ENCODE measurements around the gene RALGPS1.

RALGPS1 gene

GRCh38 chr9:126880947-126881332 is 33.6 kb upstream of the RALGPS1 start:
- no peak overlapping the region for H3K9ac ChIP-seq (ENCODE audit: low read depth in 1 of 2, low read length in 2 of 2)
- H3K9me3 ChIP-seq (ENCODE audit: control insufficient read depth in 2 of 2, low read length in 2 of 2): no peaks in the 10 kb centered on the region
- H3K36me3 ChIP-seq (ENCODE audit: control insufficient read depth in 2 of 2, insufficient read depth in 2 of 2, low read length in 2 of 2): peaks cover 25 to 42% of the 10 kb centered on the region in 2 donors
- H3K27me3 ChIP-seq (ENCODE audit: control insufficient read depth in 2 of 2, insufficient read depth in 2 of 2, low read length in 2 of 2): no peaks in the 10 kb centered on the region
- H3K4me1 ChIP-seq (ENCODE audit: control insufficient read depth in 2 of 2, insufficient read depth in 2 of 2, low read length in 2 of 2): no peaks in the 10 kb centered on the region
- H3K4me3 ChIP-seq (ENCODE audit: low read length in 2 of 2): no peak overlapping the region
- H3K27ac ChIP-seq (ENCODE audit: low read depth in 2 of 2, low read length in 2 of 2): no peak overlapping the region

- Histone ChIP-seq H3K36me3 (ENCODE audit: control insufficient read depth in 2 of 2, insufficient read depth in 2 of 2, low read length in 2 of 2) (peaks cover 25 to 42% of the 10 kb centered on the region in 2 donors), H3K4me3 (ENCODE audit: low read length in 2 of 2) (no peak overlapping the region), H3K27ac (ENCODE audit: low read depth in 2 of 2, low read length in 2 of 2) (no peak overlapping the region)
Measured at GRCh38 chr9:126882746-126883145, 31.8 kb upstream of the RALGPS1 start.

GRCh38 chr9:126883636-126884035 is 30.9 kb upstream of the RALGPS1 start:
- H3K27me3 ChIP-seq (ENCODE audit: control insufficient read depth in 2 of 2, insufficient read depth in 2 of 2, low read length in 2 of 2): no peaks in the 10 kb centered on the region
- H3K4me1 ChIP-seq (ENCODE audit: control insufficient read depth in 2 of 2, insufficient read depth in 2 of 2, low read length in 2 of 2): no peaks in the 10 kb centered on the region
- H3K27ac ChIP-seq (ENCODE audit: low read depth in 2 of 2, low read length in 2 of 2): no peak overlapping the region
- H3K36me3 ChIP-seq (ENCODE audit: control insufficient read depth in 2 of 2, insufficient read depth in 2 of 2, low read length in 2 of 2): peaks cover 25 to 42% of the 10 kb centered on the region in 2 donors
- H3K9ac ChIP-seq (ENCODE audit: low read depth in 1 of 2, low read length in 2 of 2): no peak overlapping the region
- H3K4me3 ChIP-seq (ENCODE audit: low read length in 2 of 2): no peak overlapping the region
- H3K9me3 ChIP-seq (ENCODE audit: control insufficient read depth in 2 of 2, low read length in 2 of 2): no peaks in the 10 kb centered on the region

More at GRCh38 chr9:126882746-126883145, 31.8 kb upstream of the RALGPS1 start:
- no peaks in the 10 kb centered on the region for H3K9me3 ChIP-seq (ENCODE audit: control insufficient read depth in 2 of 2, low read length in 2 of 2)
- H3K4me1 ChIP-seq (ENCODE audit: control insufficient read depth in 2 of 2, insufficient read depth in 2 of 2, low read length in 2 of 2): no peaks in the 10 kb centered on the region
- no peak overlapping the region for H3K9ac ChIP-seq (ENCODE audit: low read depth in 1 of 2, low read length in 2 of 2)
- no peaks in the 10 kb centered on the region for H3K27me3 ChIP-seq (ENCODE audit: control insufficient read depth in 2 of 2, insufficient read depth in 2 of 2, low read length in 2 of 2)

- no peaks in the 10 kb centered on the region for H3K27me3 ChIP-seq (ENCODE audit: control insufficient read depth in 2 of 2, insufficient read depth in 2 of 2, low read length in 2 of 2)
- peaks cover 16 to 31% of the 10 kb centered on the region in 2 donors for H3K36me3 ChIP-seq (ENCODE audit: control insufficient read depth in 2 of 2, insufficient read depth in 2 of 2, low read length in 2 of 2)
- H3K4me1 ChIP-seq (ENCODE audit: control insufficient read depth in 2 of 2, insufficient read depth in 2 of 2, low read length in 2 of 2): no peaks in the 10 kb centered on the region
- H3K4me3 ChIP-seq (ENCODE audit: low read length in 2 of 2): no peak overlapping the region
- H3K9me3 ChIP-seq (ENCODE audit: control insufficient read depth in 2 of 2, low read length in 2 of 2): no peaks in the 10 kb centered on the region
- no peak overlapping the region for H3K27ac ChIP-seq (ENCODE audit: low read depth in 2 of 2, low read length in 2 of 2)
- no peak overlapping the region for H3K9ac ChIP-seq (ENCODE audit: low read depth in 1 of 2, low read length in 2 of 2)
Measured at GRCh38 chr9:126885131-126885641, 29.4 kb upstream of the RALGPS1 start.

- Histone ChIP-seq H3K27ac (ENCODE audit: low read depth in 2 of 2, low read length in 2 of 2) (no peak overlapping the region), H3K36me3 (ENCODE audit: control insufficient read depth in 2 of 2, insufficient read depth in 2 of 2, low read length in 2 of 2) (peaks cover 6 to 22% of the 10 kb centered on the region in 2 donors), H3K9ac (ENCODE audit: low read depth in 1 of 2, low read length in 2 of 2) (no peak overlapping the region), H3K27me3 (ENCODE audit: control insufficient read depth in 2 of 2, insufficient read depth in 2 of 2, low read length in 2 of 2) (no peaks in the 10 kb centered on the region), H3K9me3 (ENCODE audit: control insufficient read depth in 2 of 2, low read length in 2 of 2) (no peaks in the 10 kb centered on the region), H3K4me3 (ENCODE audit: low read length in 2 of 2) (no peak overlapping the region), H3K4me1 (ENCODE audit: control insufficient read depth in 2 of 2, insufficient read depth in 2 of 2, low read length in 2 of 2) (no peaks in the 10 kb centered on the region)
Measured at GRCh38 chr9:126886034-126886822, 28.4 kb upstream of the RALGPS1 start.

GRCh38 chr9:126886897-126887296 is 27.7 kb upstream of the RALGPS1 start:
- peaks cover 6 to 16% of the 10 kb centered on the region in 2 donors for H3K36me3 ChIP-seq (ENCODE audit: control insufficient read depth in 2 of 2, insufficient read depth in 2 of 2, low read length in 2 of 2)
- H3K4me1 ChIP-seq (ENCODE audit: control insufficient read depth in 2 of 2, insufficient read depth in 2 of 2, low read length in 2 of 2): no peaks in the 10 kb centered on the region
- H3K27me3 ChIP-seq (ENCODE audit: control insufficient read depth in 2 of 2, insufficient read depth in 2 of 2, low read length in 2 of 2): no peaks in the 10 kb centered on the region
- H3K9ac ChIP-seq (ENCODE audit: low read depth in 1 of 2, low read length in 2 of 2): no peak overlapping the region
- H3K4me3 ChIP-seq (ENCODE audit: low read length in 2 of 2): no peak overlapping the region
- H3K9me3 ChIP-seq (ENCODE audit: control insufficient read depth in 2 of 2, low read length in 2 of 2): no peaks in the 10 kb centered on the region
- H3K27ac ChIP-seq (ENCODE audit: low read depth in 2 of 2, low read length in 2 of 2): no peak overlapping the region

GRCh38 chr9:126891676-126892075 is 22.9 kb upstream of the RALGPS1 start:
- Histone ChIP-seq H3K36me3 (ENCODE audit: control insufficient read depth in 2 of 2, insufficient read depth in 2 of 2, low read length in 2 of 2) (no peaks in the 10 kb centered on the region), H3K27ac (ENCODE audit: low read depth in 2 of 2, low read length in 2 of 2) (no peak overlapping the region), H3K4me1 (ENCODE audit: control insufficient read depth in 2 of 2, insufficient read depth in 2 of 2, low read length in 2 of 2) (no peaks in the 10 kb centered on the region), H3K9ac (ENCODE audit: low read depth in 1 of 2, low read length in 2 of 2) (no peak overlapping the region), H3K27me3 (ENCODE audit: control insufficient read depth in 2 of 2, insufficient read depth in 2 of 2, low read length in 2 of 2) (no peaks in the 10 kb centered on the region), H3K9me3 (ENCODE audit: control insufficient read depth in 2 of 2, low read length in 2 of 2) (no peaks in the 10 kb centered on the region), H3K4me3 (ENCODE audit: low read length in 2 of 2) (no peak overlapping the region)

GRCh38 chr9:126893079-126893478 is 21.5 kb upstream of the RALGPS1 start:
- H3K36me3 ChIP-seq (ENCODE audit: control insufficient read depth in 2 of 2, insufficient read depth in 2 of 2, low read length in 2 of 2): no peaks in the 10 kb centered on the region
- H3K27me3 ChIP-seq (ENCODE audit: control insufficient read depth in 2 of 2, insufficient read depth in 2 of 2, low read length in 2 of 2): no peaks in the 10 kb centered on the region
- H3K9me3 ChIP-seq (ENCODE audit: control insufficient read depth in 2 of 2, low read length in 2 of 2): no peaks in the 10 kb centered on the region
- no peaks in the 10 kb centered on the region for H3K4me1 ChIP-seq (ENCODE audit: control insufficient read depth in 2 of 2, insufficient read depth in 2 of 2, low read length in 2 of 2)
- H3K9ac ChIP-seq (ENCODE audit: low read depth in 1 of 2, low read length in 2 of 2): no peak overlapping the region
- H3K4me3 ChIP-seq (ENCODE audit: low read length in 2 of 2): no peak overlapping the region
- H3K27ac ChIP-seq (ENCODE audit: low read depth in 2 of 2, low read length in 2 of 2): no peak overlapping the region

GRCh38 chr9:126894052-126894603 is 20.5 kb upstream of the RALGPS1 start:
- no peak overlapping the region for H3K4me3 ChIP-seq (ENCODE audit: low read length in 2 of 2)
- H3K27ac ChIP-seq (ENCODE audit: low read depth in 2 of 2, low read length in 2 of 2): no peak overlapping the region
- H3K9me3 ChIP-seq (ENCODE audit: control insufficient read depth in 2 of 2, low read length in 2 of 2): no peaks in the 10 kb centered on the region
- no peaks in the 10 kb centered on the region for H3K36me3 ChIP-seq (ENCODE audit: control insufficient read depth in 2 of 2, insufficient read depth in 2 of 2, low read length in 2 of 2)
- H3K9ac ChIP-seq (ENCODE audit: low read depth in 1 of 2, low read length in 2 of 2): no peak overlapping the region
- H3K4me1 ChIP-seq (ENCODE audit: control insufficient read depth in 2 of 2, insufficient read depth in 2 of 2, low read length in 2 of 2): no peaks in the 10 kb centered on the region
- no peaks in the 10 kb centered on the region for H3K27me3 ChIP-seq (ENCODE audit: control insufficient read depth in 2 of 2, insufficient read depth in 2 of 2, low read length in 2 of 2)

GRCh38 chr9:126902210-126902609 is 12.4 kb upstream of the RALGPS1 start:
- H3K9me3 ChIP-seq (ENCODE audit: control insufficient read depth in 2 of 2, low read length in 2 of 2): peaks cover 0 to 4% of the 10 kb centered on the region in 2 donors
- H3K27ac ChIP-seq (ENCODE audit: low read depth in 2 of 2, low read length in 2 of 2): no peak overlapping the region
- H3K4me1 ChIP-seq (ENCODE audit: control insufficient read depth in 2 of 2, insufficient read depth in 2 of 2, low read length in 2 of 2): no peaks in the 10 kb centered on the region
- H3K4me3 ChIP-seq (ENCODE audit: low read length in 2 of 2): no peak overlapping the region
- no peak overlapping the region for H3K9ac ChIP-seq (ENCODE audit: low read depth in 1 of 2, low read length in 2 of 2)
- peaks cover 0 to 2% of the 10 kb centered on the region in 2 donors for H3K27me3 ChIP-seq (ENCODE audit: control insufficient read depth in 2 of 2, insufficient read depth in 2 of 2, low read length in 2 of 2)
- H3K36me3 ChIP-seq (ENCODE audit: control insufficient read depth in 2 of 2, insufficient read depth in 2 of 2, low read length in 2 of 2): no peaks in the 10 kb centered on the region

Data from mucosa of rectum (tissue), 2 donors.